NT2/D1 (cell line): ENCODE results near the gene CRYGN.

Experiments used
- DNase-seq: peaks from one replicate; pipeline ENCODE4 v3.0.0-alpha.2; 2011; ENCODE audit warnings: low read depth, low spot score
- H3K27me3 ChIP-seq: 2 replicates; pipeline ENCODE4 v1.6.0; 2011; ENCODE audit warnings: mild to moderate bottlenecking; ENCODE audit not compliant: insufficient read length, insufficient read depth
- H3K36me3 ChIP-seq: 2 replicates; pipeline ENCODE4 v1.6.1; 2011; ENCODE audit warnings: mild to moderate bottlenecking, low read length, mixed read lengths; ENCODE audit not compliant: insufficient read depth, insufficient read length
- H3K4me1 ChIP-seq: 2 replicates; pipeline ENCODE4 v1.5.1; 2011; ENCODE audit not compliant: insufficient read depth, insufficient read length
- H3K4me3 ChIP-seq: 2 replicates; pipeline ENCODE4 v1.5.1; 2011; ENCODE audit warnings: low read depth; ENCODE audit not compliant: insufficient read length
- H3K9ac ChIP-seq: 2 replicates; pipeline ENCODE4 v1.6.0; 2011; ENCODE audit warnings: low read depth; ENCODE audit not compliant: insufficient read length
- H3K9me3 ChIP-seq: 2 replicates; pipeline ENCODE4 v1.5.1; 2011; ENCODE audit warnings: mild to moderate bottlenecking, low read length; ENCODE audit not compliant: insufficient read depth
- SUZ12 ChIP-seq: IDR thresholded peaks from 2 replicates; pipeline ENCODE4 v1.6.1; 2011; ENCODE audit not compliant: insufficient read length, insufficient read depth; ENCODE audit errors: extremely low read depth
- YY1 ChIP-seq: IDR thresholded peaks from 2 replicates; pipeline ENCODE4 v1.6.1; 2011; ENCODE audit not compliant: insufficient read length, insufficient read depth
- ZNF274 ChIP-seq: IDR thresholded peaks from 2 replicates; pipeline ENCODE4 v1.6.1; 2011; ENCODE audit warnings: mild to moderate bottlenecking, low read depth, low read length

Gene CRYGN

DNA sequence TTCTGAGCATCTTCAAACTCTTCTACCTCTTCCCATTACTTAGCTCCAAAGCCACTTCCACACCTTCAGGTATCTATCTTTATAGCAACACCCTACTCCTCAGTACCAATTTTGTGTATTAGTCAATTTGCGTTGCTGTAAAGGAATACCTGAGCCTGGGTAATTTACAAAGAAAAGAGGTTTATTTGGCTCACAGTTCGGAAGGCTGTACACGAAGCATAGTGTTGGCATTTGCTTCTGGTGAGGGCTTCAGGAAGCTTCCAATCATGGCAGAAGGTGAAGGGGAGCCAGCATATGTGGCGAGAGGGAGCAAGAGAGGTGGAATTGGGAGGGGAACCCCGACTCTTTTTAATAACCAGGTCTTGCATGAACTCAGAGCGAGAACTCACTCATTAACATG lies 17.6 kb upstream of the CRYGN start:
- no peak overlapping the region for H3K9ac ChIP-seq
- H3K27me3 ChIP-seq = peaks cover 17% of the 10 kb centered on the region
- no peaks in the 10 kb centered on the region for H3K36me3 ChIP-seq
- H3K9me3 ChIP-seq = peaks cover 30% of the 10 kb centered on the region
- peaks cover 18% of the 10 kb centered on the region for H3K4me1 ChIP-seq
- H3K4me3 ChIP-seq = no peak overlapping the region
- DNase-seq = no peak
- TF ChIP-seq SUZ12 (no peak), ZNF274 (no peak), YY1 (no peak)

DNA sequence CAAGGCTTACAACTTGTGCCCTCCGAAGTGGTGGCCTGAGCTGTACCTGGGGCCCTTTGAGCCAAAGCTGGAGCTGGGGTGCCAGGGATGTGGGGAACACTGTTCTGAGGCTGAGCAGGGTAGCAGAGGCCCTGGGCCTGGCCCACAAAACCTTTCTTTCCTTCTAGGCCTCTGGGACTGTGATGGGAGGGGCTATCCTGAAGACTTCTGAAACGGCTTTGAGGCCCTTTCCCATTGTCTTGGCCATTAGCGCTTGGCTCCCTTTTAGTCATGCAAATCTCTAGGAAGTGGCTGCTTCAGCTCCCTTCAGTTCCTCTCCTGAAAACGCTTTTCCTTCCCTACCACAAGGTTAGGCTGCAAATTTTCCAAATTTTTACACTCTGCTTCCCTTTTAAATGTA lies 16.8 kb upstream of the CRYGN start:
- DNase-seq = peak; percentile 96

DNA sequence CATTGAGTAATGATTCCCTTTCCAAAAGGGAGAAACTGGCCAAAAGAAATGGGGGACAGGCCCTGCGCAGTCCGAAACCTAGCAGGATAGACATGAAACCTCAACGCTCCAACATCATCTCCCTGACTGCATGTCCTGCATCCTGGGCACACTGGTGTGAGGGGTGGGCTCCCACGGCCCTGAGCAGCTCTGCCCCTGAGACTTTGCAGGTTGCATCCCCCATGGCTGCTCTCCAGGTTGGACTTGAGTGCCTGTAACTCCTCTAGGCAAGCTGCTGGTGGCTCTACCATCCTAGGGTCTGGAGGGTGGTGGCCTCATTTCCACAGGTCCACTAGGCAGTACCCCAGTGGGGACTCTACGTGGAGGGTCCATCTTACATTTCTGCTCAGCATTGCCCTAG lies 16.3 kb upstream of the CRYGN start:
- no peak for TF ChIP-seq SUZ12
- TF ChIP-seq ZNF274 = no peak
- no peak for TF ChIP-seq YY1
- no peak for DNase-seq
- Histone ChIP-seq H3K27me3 (peaks cover 17% of the 10 kb centered on the region), H3K9ac (no peak overlapping the region), H3K4me1 (peaks cover 20% of the 10 kb centered on the region), H3K9me3 (peaks cover 17% of the 10 kb centered on the region; the same call in 1 of the 2 replicates), H3K4me3 (no peak overlapping the region), H3K36me3 (no peaks in the 10 kb centered on the region)

More for the DNA sequence above, 16.8 kb upstream of the CRYGN start:
- TF ChIP-seq YY1 (no peak), ZNF274 (no peak), SUZ12 (no peak)
- Histone ChIP-seq H3K4me1 (peaks cover 20% of the 10 kb centered on the region), H3K36me3 (no peaks in the 10 kb centered on the region), H3K4me3 (no peak overlapping the region), H3K9ac (no peak overlapping the region), H3K27me3 (peaks cover 17% of the 10 kb centered on the region), H3K9me3 (peaks cover 22% of the 10 kb centered on the region; the same call in 1 of the 2 replicates)

DNA sequence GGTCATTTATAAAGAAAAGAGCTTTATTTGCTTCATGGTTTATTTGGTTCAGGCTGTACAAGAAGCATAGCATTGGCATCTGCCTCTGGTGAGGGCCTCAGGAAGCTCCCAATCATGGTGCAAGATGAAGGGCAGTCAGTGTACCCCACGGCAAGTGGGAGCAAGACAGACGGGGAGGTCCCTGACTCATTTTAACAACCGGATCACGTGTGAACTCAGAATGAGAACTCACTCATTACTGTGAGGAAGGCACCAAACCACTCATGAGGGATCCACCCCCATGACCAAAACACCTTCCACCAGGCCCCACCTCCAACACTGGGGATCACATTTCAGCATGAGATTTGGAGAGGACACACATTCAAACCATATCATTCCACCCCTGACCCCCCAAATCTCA lies 15.7 kb upstream of the CRYGN start:
- H3K36me3 ChIP-seq = no peaks in the 10 kb centered on the region
- no peak for DNase-seq
- H3K9ac ChIP-seq = no peak overlapping the region
- peaks cover 11% of the 10 kb centered on the region; the same call in 1 of the 2 replicates for H3K9me3 ChIP-seq
- no peak overlapping the region for H3K4me3 ChIP-seq
- H3K27me3 ChIP-seq = peaks cover 13% of the 10 kb centered on the region
- TF ChIP-seq ZNF274 (no peak), SUZ12 (no peak), YY1 (no peak)
- peaks cover 20% of the 10 kb centered on the region for H3K4me1 ChIP-seq

DNA sequence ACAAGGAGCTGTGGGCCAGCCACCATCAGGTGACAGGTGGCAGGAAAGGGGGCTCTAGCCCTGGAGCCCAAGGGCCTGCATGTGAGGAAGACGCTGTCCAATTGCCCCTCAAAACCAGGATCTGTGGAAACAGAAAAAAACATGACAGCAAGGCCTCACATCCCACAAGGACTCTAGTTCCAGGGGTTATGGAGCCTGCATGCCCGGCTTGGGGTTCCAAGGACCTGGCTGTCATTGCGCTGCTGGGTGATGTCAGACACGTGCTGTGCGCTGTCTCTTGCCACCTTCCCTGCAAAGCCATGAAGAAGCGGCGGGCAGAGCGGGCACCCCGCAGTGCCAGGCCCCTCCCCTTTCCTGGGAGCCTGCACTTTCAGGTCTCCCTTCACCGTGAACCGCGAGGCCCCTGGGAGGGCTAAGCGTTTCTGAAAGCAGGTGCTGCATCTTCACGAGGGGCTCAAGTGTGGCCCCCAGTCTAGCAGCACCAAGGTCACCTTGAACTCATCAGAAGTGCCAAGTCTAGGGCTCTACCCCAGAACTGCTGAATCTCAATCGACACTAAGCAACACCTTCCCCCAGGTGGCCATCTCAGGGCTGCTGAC lies 15.1 kb upstream of the CRYGN start:
- Histone ChIP-seq H3K27me3 (peaks cover 11% of the 10 kb centered on the region), H3K36me3 (no peaks in the 10 kb centered on the region), H3K9ac (no peak overlapping the region), H3K9me3 (peaks cover 10% of the 10 kb centered on the region; the same call in 1 of the 2 replicates), H3K4me1 (peaks cover 19% of the 10 kb centered on the region), H3K4me3 (no peak overlapping the region)
- no peak for DNase-seq
- TF ChIP-seq ZNF274 = no peak
- no peak for TF ChIP-seq YY1
- TF ChIP-seq SUZ12 = no peak

GRCh38 chr7:151454305-151454704 lies 14.4 kb upstream of the CRYGN start:
- DNase-seq = no peak
- H3K27me3 ChIP-seq = peaks cover 3% of the 10 kb centered on the region
- TF ChIP-seq ZNF274 = no peak
- TF ChIP-seq YY1 = no peak
- TF ChIP-seq SUZ12 = no peak

GRCh38 chr7:151453326-151453791 lies 13.4 kb upstream of the CRYGN start:
- H3K4me1 ChIP-seq = peaks cover 11% of the 10 kb centered on the region
- TF ChIP-seq YY1 (no peak), SUZ12 (no peak), ZNF274 (no peak)
- H3K9me3 ChIP-seq = peaks cover 10% of the 10 kb centered on the region; the same call in 1 of the 2 replicates
- no peak for DNase-seq
- H3K4me3 ChIP-seq = no peak overlapping the region
- H3K36me3 ChIP-seq = no peaks in the 10 kb centered on the region
- no peaks in the 10 kb centered on the region for H3K27me3 ChIP-seq
- H3K9ac ChIP-seq = no peak overlapping the region

More at GRCh38 chr7:151454305-151454704, 14.4 kb upstream of the CRYGN start:
- Histone ChIP-seq H3K4me3 (no peak overlapping the region), H3K9ac (no peak overlapping the region), H3K36me3 (no peaks in the 10 kb centered on the region), H3K9me3 (peaks cover 10% of the 10 kb centered on the region; the same call in 1 of the 2 replicates), H3K4me1 (peaks cover 14% of the 10 kb centered on the region)
